T-helper 22 cell (primary cell): ENCODE data around the gene CTNNAL1.
A peak's percentile ranks its signal among the peaks of the same experiment; 100 is the strongest.
"Not testable (repeated sequence)": the region's sequence is repeated elsewhere in the genome, so short reads cannot be mapped to it uniquely, and the experiment has no call there.

Source experiments
- DNase-seq: peaks from one replicate; pipeline ENCODE4 v3.0.0-alpha.2; 2020; ENCODE audit warnings: low read depth

Gene CTNNAL1, protein sequence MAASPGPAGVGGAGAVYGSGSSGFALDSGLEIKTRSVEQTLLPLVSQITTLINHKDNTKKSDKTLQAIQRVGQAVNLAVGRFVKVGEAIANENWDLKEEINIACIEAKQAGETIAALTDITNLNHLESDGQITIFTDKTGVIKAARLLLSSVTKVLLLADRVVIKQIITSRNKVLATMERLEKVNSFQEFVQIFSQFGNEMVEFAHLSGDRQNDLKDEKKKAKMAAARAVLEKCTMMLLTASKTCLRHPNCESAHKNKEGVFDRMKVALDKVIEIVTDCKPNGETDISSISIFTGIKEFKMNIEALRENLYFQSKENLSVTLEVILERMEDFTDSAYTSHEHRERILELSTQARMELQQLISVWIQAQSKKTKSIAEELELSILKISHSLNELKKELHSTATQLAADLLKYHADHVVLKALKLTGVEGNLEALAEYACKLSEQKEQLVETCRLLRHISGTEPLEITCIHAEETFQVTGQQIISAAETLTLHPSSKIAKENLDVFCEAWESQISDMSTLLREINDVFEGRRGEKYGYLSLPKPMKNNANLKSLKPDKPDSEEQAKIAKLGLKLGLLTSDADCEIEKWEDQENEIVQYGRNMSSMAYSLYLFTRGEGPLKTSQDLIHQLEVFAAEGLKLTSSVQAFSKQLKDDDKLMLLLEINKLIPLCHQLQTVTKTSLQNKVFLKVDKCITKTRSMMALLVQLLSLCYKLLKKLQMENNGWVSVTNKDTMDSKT

DNA sequence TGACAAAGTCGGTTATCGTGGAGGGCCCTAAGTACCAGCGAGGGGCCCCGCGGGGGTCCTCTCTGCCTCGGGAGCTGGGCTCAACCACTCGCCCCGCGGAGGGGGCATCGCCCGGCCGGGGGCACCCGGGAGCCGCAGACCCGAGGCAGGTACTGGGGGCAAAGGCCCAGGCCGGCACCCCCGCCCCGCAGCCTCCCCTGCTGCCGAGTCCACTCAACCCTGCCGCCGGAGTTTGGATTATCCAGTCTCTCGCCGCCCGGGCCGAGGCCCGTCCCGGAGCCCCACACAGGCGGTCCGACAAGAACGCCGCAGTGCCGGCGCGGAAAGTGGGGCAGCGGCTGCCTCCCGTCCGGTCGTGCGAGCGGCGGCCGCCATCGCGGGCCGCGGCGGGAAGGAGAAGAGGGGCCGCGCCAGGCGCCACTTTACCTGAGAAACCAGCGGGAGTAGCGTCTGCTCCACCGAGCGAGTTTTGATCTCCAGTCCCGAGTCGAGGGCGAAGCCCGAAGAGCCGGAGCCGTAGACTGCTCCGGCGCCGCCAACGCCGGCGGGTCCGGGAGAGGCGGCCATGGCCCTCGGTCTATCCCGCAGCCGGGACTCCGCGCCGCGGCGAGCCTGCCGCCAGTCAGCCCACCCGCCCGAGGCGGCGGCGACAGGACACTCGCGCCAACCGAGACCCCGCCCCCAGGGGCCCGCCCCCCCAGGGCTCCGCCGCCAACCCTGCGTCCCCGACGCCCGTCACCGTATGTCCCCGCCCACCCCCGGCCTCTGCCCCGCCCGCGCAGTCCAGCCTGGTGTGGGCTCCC lies at the start of gene CTNNAL1:
Gene CTNNAL1 (minus strand): TSS at position 624 of the 803 bp plus-strand sequence. CDS start 57 bp downstream, at position 567.
- DNase-seq: peak; percentile 84

DNA sequence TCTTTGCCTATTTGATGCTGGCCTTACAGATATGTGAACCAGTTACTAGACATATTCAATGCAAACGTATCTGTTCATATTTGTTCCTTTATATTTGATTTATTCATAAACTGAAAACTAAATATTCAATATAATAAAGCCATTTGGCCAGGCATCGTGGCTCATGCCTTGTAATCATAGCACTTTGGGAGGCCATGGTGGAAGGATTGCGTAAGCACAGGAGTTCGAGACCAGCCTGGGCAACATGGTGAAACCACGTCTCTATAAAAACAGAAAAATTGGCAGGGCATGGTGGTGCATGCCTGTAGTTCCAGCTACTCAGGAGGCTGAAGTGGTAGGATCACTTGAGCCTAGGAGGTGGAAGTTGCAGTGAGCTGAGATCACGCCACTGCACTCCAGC lies 49.2 kb upstream of the CTNNAL1 start:
- DNase-seq: no peak

DNA sequence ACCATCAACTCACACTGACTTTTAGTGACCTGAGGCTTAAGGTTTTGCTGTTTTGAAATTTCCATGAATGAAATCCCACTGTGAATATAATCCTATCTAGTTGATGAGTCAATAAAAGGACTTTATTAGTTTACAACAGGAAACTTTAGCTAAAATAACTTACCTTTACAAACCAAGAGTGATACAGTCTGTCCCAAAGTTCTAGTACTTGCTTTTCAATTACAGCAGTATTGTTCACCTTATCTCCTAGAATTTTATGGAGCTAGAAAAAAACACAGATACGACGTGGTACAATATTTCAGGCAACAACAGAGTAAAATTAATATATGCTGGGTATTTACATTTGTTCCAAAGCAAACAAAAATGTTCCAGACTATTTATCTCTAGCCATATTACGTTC lies 46.9 kb upstream of the CTNNAL1 start:
- DNase-seq: no peak

DNA sequence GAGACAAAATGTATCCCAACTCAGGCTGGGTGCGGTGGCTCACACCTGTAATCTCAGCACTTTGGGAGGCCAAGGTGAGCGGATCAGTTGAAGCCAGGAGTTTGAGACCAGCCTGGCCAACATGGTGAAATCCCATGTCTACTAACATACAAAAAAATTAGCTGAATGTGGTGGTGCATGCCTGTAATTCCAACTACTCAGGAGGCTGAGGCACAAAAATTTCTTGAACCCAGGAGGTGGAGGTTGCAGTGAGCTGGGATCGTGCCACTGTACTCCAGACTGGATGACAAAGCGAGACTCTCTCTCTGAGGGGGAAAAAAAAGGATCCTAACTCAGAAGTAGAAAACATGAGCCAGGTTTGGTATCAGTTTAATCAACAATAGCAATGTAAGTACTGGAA lies 39.8 kb upstream of the CTNNAL1 start:
- DNase-seq: not testable (repeated sequence)

DNA sequence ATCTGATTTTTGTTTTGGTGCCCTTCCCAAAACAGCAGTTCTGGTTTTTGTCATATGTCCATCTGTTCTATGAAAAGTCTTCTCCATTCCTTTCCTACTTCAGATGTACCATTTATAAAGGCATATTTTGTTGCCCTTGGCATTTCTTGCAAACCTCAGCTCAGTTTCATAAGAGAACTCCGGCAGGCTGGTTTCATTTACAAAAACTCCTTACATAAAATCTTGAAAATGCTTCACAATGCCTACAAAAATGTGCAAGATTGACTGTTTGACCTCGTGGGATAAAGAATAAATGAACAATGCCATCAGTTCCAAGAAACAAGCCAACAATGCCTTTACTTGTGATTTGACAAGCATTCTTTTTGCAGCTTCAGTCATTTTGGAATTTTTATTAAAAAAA lies 39.1 kb upstream of the CTNNAL1 start:
- no peak for DNase-seq

DNA sequence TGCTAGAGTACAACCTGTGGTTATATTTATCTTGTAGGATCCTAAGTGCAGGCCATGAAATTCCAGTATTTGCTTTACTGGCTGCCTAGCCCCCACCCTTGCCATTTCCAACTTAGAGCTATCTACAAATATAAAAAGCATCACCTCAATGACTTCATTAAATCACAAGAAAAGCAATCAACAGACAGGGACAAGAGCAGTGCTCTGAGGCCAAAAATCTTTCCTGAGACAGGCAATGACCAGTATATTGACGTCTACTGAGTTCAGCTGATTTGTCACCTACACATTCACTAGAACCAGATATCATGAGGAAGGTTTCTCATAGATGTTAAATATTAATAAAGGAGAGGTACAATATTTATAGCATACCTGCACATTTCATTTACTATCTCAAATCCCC lies 38.4 kb upstream of the CTNNAL1 start:
- no peak for DNase-seq

DNA sequence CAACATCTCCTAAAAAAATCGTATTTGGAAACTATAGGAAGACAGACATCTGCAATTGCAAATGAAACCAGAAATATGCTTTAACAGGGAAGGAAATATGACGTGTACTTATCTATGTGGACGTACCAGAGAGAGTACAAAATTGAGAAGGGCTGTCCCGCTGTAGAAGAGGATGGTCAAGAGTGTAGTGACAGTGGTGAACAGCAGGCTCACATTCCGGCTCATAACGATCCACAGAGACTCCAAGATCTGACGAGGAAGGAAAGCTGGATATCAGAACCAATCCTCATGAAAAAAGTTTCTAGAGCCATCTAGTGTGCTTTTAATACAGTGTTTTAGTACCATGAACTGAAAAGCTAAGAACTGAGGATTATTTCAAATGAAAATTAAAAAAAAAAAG lies 37.1 kb upstream of the CTNNAL1 start:
- no peak for DNase-seq

DNA sequence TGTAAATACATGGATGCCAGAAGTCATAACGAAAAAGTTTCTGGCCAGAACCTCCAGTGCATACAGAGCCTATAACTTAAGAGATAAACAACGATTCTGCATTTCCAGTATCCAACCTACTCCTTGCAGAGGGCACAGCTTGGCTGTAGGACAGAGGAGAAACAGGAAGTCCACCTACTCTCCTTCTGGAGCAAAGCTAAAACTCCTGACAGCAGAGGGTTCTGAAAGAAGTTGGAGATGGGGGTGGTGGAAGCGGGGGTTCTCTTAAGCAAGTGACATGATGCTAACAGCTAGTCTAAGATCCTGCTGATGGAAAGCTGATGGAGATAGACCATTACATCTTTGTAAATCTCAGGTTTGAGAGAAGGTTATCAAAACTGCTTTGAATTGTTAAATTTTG lies 35.5 kb upstream of the CTNNAL1 start:
- no peak for DNase-seq

DNA sequence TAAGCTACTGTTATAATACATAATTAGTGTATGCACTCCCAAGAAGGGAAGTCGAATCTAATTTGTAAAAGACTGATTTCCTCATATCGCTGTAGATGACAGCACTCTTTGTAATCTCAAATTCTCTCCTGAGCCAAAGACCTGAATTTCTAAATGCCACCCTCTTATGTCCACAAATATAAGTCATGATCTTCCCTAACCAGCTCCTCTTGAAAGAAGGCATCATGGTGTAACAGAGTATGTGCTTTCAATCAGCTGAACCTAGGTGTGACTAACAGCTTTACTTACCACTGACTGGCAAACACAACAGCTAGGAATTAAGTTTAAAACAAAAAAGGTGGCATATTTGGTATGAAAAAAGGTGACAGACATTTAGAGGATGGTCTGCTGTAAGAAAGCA lies 34.0 kb upstream of the CTNNAL1 start:
- DNase-seq: no peak

DNA sequence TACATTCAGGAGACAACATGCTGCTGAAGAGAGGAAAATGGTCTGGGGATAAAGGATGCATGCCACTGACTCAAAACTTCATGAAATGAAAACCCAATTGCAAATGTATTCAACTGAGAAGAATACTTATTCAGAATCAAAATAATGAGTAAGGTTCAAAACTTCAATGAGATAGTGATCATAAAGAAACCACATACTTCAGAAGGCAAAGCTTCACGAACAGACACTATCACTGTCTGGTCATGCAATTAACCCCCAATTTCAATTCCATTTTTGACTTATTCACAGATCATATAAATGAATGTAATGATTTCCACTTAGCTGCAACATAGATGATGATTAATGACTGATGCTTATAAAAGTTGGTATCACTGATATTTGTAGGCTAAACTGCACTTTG lies 33.0 kb upstream of the CTNNAL1 start:
- DNase-seq: no peak

DNA sequence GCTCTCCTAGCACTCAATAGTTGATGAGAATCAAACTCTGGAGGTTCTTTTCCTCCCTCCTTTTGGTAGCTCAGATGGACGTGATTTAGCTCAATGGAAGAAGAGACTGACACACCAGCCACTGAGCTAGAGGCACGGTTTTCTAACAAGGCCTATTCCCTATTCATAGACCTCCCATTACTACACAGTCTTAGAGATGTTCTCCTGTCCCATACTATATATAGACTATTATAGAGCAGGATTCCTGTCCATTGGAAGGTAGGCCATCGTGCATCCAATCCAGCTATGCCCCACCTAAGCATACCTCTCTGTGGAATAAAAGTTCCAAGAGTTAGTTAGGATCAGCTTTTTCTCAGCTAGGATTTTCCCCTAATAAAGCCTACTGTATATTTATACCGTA lies 30.3 kb upstream of the CTNNAL1 start:
- no peak for DNase-seq

DNA sequence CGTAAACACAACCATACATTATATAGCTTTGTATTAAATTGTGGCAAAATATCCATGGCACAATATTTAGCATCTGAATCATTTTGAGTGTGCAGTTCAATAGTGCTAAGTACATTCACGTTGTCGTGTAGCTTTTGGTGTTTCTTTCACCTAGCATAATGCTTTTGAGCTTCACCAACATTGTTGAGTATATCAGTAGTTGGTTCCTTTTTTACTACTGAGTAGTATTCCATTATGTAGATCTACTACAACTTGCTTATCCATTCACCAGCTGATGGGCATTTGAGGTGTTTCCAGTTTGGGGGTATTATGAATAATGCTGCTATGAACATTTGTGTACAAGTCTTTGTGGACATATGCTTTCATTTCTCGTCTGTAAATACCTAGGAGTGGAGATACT lies 27.3 kb upstream of the CTNNAL1 start:
- DNase-seq: no peak

DNA sequence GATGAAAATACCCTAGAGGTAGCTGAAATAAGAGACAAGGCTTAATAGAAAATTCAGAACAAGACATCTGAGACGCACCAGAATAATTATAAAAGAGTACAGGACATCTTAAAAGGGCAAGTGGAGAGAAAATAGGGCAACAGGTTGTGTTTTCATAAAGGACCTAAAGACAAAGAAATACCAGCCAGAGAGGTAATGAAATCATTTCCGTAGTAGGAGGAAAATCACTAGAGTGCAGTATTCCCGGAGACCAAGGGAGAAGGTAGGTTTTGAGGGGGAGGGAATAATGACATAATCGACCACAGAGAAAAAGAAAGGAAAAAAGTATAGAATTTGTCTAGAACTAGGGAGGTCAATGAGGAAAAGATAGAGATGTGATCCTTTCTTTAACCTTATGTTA lies 26.2 kb upstream of the CTNNAL1 start:
- DNase-seq: no peak

DNA sequence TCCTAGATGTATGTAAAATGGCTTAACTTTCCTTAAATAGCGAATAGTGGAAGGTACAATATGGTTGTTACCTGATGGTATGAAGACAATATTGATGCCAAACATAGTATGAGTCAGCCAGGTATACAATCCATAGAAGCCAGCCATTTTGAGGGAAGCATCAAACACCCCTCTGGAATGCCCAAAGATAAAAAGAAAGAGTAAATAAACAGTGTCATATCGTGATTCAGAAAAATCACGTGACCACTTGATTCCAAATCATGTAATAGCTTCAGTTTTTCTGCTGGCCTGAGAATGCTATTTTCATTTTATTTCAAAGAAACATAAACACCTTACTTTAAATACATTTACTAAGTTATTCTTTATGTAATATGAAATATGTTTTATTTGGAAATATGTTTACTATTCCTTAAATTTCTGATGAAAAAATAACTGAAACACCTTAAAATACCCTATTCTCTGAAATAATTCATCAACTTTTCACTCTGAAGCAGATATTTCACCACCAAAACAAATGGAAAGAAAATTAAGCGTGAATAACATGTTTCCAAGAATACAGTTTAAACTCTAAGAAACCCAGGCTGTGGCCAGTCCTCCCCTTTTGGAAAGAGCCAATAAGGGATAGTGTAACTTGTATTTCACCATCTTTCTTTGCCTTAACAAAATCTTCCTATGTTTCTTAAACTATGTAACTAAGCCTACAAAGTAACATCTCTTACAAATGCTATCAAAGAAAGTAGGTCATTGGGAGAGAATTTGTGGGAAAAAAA lies 24.8 kb upstream of the CTNNAL1 start:
- no peak for DNase-seq

DNA sequence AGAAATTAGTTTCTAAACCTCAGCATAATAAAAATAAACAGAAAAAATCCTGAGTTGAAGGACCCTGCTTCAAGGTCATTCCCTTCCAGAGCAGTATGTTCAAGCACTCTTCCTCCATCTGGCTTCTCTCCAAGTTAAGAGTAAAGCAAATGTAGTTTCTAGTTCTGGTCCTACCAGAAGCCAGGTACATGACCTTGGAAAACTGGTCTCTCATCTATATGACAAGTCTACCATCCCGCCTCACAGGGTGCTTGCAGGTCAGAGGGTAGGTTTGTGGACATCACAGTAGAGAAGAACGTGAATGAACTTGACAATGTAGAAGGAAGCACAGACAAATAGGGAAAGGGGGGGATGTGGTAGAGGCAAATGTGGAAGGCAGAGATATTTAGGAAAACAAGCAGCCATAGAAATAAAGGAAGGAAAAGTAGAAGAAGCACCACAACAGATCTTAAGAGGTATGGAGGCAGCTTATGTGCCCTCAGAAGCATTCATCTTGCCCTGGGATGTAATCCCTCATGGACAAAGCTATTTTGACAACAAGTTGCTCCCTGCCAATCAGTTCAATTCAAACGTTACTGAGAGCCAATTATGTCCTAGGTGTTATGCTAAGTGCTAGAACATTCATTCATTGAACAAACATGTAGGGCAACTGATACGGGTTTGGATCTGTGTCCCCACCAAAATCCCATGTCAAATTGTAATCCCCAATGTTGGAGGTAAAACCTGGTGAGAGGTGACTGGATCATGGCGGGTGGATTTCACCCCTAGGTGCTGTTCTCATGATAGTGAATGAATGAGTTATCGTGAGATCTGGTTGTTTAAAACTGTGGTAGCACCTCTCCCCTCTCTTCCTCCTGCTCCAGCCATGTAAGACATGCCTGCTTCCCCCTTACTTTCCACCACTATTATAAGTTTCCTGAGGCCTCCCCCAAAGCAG lies 23.7 kb upstream of the CTNNAL1 start:
- DNase-seq: no peak

DNA sequence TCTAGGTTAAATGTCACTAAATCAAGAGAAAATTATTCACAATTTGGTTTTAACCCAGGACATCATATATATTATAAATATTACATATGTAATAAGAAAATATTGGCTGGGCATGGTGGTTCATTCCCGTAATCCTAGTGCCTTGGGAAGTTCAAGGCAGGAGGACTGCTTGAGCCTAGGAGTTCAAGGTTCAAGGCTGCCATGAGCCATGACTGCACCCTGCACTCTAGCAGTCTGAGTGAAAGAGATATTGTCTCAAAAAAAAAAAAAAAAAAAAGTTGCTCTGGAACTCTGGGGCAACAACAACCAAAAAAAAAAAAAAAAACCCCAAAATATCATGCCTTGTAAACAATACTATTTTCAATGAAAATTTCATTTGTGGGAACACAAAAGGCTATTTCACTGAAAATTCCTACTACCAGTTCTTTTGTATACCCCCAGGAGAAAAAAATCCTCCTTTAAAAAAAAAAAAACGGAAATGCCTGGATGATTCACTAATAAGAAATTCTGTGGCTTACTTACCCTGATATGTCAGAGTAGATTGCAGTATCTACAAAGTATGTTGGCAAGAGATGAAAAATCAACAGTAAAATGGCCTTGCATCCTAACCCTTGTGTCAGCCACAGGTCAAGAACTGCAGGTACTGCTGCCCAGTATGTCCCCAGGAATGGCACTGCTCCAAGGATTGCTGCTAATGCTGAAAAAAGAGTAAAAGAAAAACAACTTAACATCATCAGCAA lies 22.6 kb upstream of the CTNNAL1 start:
- DNase-seq: no peak

DNA sequence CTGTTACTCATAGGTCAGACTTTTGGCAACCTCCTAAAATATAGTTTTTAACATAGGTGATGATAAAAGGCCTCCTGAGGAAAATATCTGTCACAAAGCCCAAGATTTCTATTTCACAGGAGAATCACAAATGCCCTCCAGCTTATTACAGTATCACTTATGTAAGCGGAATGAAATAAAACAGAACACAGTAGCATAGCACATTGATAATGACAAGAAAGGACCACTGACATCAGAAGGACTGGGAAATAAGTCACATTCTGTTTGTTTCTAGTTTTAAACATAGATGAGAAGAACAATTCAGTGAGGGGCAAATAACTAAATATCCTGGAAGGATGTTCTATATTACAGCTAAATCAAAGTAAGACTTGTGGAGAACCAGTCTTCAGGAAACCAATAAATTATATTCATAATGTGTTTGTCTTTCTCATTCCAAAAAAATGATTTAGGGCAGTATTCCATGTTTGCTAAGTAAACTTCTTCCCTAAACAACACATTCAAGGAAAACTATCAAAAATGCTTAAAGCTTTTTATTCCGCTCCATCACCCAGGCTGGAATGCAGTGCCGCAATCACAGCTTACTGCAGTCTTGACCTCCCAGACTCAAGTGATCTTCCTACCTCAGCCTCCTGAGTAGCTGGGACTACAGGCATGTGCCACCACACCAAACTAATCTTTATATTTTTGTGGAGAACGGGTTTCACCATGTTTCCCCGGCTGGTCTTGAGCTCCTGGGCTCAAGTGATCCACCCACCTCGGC lies 20.8 kb upstream of the CTNNAL1 start:
- no peak for DNase-seq

DNA sequence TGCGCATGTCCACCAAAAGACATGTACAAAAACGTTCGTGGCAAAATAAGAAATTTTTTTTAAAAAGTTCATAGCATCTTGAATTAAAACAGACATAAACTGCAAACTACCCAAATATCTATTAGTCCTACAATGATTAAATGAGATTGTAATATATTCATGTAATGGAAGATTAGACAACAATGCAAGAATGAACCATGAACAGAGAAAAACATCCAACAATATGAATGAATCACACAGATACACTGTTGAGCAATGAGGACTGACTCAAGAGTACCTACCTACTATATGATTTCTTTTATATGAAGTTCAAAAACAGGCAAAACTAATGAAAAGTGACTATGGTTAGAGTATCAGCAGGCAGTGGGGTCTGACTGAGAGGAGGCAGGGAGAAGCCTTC lies 17.9 kb upstream of the CTNNAL1 start:
- no peak for DNase-seq

DNA sequence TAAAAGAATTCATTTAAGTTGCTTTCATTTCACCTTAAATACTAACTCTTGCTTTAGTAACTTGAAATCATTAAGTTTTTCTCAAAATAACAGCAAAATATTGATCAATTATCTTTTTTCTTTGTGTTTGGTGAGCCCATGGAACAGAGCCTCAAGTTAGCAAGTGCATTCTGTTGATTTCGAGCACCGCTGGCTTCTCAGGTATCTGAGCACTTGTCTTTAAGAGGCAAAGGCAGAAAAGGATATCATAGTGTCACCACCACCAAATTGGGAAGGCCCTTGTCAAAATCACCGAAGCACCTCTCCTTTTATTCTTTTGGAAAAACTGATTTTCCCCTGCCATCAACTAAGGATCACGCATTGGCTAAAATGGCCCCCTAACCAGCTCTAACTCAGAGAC lies 17.1 kb upstream of the CTNNAL1 start:
- DNase-seq: no peak
